NOMO-1 treated with DMSO at 0.1 percent for 48 hours (cell line): ENCODE measurements around the gene PLA2G12A.

Experiments
- DNase-seq: peaks from one replicate; lab custom pipeline; 2025; ENCODE audit not compliant: unreplicated experiment; lab: John Stamatoyannopoulos, UW

Gene PLA2G12A

DNA sequence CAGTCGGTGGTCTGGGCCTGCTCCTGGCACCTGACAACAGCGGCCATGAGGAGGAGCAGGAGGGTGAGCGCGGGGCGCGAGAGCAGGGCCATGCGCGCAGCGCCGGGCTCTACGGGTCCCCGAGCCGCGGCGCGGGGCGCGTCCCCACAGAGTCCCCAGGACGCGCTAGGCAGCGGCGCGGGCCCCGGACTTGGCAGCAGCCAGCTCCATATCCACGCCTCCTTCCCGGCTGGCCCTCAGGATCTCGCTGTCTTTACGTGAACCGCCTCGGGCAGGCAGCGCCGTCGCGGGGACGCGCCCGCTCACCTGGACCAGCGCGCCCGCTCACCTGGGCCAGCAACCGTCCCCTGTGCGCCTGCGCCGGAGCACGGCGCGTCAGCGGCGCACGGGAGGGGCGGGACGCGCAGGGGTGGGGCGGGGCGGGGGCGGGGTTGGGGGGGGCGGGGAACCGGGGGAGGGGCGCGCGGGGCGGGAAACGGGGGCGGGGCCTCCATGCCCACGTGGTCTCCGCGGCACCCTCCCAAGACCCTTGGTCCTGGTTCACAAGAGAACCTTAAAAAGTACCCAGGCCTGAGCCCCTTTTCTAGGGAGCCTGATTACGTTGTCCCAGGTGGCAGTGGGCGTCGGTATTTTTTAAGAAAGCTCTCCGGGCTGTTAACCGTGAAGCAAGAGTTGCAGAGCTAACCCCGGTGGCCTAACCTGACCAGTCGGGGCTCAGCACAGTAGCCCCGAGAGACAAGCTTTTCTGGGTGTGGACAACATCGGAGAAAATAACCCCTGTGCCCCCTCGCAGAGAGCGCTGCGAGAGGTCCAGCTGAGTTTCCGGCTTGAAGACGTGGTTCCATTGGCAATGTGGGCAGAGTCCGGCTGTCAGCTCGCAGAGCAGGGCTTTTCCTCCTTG, at the start of gene PLA2G12A:
PLA2G12A (minus strand) TSS at position 353 of the 901 bp plus-strand sequence; CDS start at position 92, 261 bp downstream.
- peak; percentile 64 for DNase-seq

DNA sequence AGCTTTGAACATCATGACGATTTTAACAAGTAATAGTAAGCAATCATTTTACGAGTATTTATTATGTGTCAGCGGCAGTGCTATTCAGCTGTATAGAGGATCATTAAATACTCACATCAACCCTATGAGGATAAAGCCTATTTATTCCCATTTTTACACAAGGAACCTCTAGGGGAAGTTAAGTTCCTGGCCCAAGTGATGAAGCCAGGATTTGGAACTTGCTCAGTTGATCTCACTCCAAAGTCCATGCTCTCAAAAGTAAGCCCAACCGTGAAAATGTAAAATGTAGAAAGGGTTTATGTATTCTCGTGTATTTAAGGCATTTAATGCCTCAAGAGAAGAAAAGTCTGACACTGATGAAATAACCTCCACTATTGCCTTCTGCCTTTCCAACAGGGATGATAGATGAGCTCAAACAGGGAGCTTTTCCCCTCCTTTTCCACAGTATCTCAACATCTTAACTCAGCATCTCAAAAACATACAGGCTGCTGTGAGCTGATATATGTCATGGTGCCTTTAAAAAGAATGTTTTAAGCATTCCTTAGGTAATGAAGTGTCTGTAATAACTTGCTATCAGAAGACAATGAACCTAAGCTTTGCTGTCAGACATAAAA, 35.0 kb upstream of the PLA2G12A start:
- DNase-seq = no peak

DNA sequence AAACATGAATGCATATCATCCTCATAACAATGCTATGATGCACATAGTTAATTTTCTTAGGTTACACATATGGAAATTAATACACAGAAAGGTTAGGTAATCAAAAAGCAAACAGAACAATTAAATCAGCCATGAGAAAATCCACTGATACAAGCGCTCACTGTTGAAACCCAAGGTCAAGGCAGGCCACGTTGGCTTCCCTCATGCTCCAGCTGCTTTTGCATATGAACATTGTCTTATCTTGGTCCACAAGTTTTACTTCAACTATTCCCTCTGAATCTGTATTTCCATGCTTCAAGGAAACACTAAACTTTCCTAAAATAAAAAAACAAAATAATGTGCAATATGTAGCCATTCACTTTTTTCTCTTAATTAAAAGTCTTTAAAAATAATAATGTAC, 34.5 kb upstream of the PLA2G12A start:
- no peak for DNase-seq

DNA sequence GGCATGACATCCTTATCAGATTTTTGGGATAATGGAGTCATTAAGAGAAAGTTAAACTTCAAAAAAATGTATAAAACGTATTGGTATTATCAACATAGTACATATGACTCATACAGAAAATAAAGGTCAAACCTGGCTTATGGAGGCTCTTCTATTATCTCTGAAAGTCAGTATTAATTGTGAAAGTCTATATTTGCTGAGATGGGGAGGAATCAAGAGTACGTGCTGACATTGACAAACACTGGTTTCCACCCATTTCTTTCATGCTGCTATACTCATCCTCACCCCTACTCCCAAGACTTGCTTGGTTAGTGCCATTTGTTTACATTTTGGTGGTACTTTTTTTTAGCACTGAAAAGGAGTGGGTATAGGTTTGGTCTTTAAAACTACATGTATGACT, 30.8 kb upstream of the PLA2G12A start:
- no peak for DNase-seq

DNA sequence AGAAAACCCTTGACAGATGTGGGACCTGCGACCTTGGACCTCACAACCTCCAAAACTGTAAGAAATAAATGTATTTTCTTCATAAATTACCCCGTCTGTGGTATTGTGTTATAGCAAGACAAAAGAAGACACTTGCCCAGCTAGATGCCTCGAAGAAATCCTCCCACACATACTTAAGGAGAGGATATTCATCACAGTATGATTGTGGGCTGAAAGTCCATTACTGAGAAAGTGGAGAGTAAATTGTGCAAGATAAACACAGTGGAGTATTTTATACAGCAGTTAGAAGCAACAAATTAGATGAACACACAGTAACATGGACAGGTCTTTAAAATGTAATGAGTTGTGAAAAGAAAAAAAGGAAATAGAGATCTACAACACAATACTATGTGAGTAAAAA, 25.8 kb upstream of the PLA2G12A start:
- no peak for DNase-seq

DNA sequence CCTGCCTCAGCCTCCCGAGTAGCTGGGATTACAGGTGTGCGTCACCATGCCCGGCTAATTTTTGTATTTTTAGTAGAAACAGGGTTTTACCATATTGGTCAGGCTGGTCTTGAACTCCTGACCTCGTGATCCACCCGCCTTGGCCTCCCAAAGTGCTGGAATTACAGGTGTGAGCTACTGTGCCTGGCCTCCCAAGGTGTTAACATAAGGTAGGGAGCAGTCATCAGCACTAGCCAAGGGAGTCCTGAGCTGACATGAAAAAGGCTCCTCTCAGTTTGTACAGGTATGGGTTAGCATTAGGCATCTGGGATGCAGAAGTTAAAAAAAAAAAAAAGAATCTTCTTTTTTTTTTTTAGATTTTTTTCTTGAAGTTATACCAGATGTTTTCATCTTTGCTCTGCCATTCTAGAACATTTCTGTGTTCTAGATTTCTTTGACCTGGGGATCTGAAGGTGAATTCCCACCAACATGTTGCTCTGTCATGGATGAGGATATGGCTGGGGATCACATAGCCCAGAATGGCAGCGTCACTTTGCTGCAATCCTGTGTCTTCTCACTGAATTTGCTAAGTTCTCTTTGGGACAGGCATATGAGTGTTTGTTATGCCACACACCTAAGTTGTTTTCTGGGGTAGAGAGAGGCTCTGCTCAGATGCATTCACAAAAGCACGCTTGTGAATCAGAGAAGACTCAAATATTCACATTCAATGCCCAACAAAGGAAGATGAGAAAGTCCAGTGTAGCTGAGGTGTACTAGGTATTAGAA, 24.4 kb upstream of the PLA2G12A start:
- DNase-seq = peak; percentile 52

DNA sequence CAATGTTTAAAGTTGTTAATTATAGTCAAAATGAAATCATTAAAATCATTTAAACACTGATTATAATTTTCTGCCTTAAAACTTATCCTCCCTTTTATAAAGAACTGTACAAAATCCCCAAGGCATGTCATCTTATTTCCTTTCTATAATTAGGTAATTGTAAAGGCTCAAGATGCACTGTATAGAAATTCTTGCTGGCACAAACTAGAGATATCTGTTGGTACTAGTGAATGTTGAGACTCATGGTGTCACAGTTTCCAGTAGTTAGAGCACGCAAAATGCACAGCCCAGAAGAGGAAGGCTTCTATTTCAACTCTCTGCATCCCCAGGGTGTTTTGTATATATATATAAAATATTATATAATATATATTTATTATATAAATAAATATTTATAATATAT, 22.7 kb upstream of the PLA2G12A start:
- DNase-seq = peak; percentile 50

DNA sequence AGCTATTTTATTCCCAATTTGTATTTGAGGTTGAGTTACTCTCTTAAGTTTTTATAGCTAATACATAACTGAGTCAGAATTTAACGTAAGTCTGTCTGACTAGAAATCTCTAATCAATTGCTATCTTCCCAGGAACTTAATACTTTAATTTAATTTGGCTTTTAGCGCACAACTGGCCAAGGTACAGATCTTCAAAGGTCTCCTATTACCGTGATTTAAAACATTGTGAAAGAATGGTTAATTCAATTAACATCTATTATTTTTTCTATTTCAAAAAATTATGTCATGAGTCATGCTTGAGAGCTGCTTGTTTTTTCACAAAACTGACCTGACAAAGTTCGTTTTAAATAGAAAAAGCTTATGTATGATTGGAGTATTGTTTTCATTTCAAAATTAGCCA, 22.0 kb upstream of the PLA2G12A start:
- no peak for DNase-seq

DNA sequence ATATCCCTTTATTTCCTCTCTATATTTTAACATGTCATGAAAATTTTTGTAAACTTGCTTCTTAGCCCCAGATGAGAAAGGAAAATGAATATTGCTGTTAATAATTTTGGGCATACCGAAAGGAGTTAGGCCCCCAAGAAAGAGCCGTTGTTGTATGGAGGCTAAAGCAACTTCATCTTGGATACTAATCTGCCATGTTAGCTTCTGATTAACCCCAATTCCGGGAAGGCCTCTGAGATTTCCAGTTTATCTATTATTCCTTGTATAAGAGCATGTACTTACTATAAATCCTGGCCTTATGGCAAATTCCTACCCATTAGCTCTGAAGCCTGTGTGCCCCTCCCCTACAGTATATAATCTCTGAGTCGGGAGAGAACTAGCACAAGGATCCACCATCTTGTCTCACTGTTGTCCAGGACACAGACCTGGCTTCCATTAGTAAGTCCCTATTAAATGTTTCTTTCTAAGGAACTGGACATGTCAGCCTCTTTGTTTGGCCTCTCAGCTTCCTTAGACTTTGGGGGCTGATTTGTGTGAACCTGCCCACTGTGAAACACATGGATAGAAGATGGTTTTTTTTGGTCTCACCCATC, 20.9 kb upstream of the PLA2G12A start:
- DNase-seq = no peak

DNA sequence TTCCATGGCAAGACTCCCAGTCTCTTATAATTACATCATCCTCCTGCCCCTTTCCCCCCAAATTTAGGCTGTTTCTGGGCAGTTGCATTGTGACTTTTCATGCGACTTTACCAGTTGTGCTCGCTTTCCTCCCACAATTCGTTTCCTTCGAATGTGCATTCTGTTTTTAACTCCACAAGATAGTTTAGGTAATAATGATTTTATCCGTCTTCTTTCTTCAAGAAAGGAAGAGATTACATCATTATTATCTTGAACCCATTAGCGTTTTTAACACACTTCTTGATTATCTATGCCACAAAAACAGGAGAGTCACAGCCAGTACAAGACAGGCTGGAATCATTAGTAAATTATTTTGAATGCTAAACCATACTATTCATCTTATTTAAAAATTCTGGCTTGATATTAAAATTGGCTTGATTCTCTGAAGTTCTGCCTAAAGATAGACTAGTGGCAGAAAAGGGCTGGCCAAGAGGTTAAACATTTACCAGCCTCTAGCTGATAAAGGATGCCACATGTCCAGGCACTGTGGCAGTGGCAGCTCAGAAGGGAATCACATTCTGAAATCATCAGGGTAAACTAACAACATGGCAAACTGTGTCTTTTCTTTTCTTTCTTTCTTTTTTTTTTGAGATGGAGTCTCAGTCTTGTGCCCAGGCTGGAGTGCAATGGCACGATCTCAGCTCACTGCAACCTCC, 19.7 kb upstream of the PLA2G12A start:
- no peak for DNase-seq

DNA sequence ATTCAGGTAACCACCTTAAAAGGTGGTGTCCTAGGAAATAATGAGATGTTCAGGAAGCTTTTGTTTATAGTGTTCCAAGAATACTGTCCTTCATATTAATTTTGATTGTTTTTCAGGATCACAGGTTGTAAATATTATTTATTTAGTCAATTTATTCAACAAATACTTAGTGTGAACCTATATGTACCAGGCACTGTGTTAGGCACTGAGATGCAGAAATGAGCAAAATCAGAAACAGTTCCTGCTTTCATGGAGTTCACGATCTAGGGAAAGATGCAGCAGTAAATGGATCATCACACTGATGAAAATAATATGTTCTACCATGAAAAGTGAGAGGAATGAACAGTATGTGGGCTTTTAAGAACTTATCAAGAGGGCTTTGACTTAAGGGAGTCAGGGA, 18.2 kb upstream of the PLA2G12A start:
- DNase-seq = no peak

DNA sequence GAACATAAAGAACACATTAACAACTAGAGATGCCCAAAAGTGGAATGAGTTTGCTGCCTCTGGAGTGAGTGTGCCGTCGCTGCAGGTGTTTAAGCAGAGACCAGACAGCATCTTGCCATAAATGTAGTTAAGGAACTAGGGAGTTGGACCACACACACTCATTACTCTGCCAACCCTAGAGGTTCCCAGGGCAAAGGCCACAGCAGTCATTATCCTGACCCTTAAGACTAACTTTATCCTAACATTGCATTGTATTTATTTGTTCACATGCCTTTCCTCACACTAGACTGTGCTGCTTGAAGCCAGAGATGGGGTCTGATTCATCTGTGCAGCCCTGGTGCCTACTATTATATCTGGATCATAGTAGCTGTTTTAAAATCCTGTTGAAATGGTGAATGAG, 16.9 kb upstream of the PLA2G12A start:
- DNase-seq = no peak

DNA sequence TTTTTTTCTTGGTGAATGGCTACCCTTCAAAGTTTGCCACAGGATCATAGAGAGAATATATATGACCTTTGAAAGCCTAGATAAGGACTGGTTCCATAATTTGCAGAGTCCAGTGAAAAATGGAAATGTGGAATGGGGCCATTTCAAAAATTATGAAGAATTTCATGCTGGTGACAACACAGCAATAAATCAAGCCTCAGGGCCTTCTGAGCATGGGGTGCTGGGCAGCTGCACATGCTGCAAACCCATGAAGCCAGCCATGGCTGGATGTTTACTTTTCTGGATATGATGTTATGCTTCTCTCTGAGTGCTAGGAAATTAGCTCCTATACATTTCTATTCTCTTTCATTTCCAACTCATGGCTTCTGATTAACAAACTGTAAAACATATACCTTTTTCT, 16.0 kb upstream of the PLA2G12A start:
- DNase-seq = no peak

DNA sequence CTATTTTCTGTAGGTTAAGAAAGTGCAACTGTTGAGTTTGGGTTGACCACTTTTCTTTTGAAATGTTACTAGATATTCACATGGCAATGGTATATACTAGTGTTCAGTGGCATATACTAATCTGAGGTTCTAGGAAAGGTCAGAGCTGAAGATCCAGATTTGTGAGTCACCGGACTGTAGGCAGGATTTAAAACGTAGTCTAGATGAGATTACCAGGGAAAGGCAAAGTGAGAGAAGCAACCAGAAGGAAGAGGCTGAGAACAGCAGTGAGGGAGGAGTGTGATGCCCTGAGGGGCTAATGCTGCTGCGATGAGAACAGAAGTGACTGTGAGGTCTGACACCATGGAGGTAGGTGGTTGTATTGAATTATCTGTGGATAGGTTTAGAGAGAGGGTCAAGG, 9.7 kb upstream of the PLA2G12A start:
- no peak for DNase-seq

DNA sequence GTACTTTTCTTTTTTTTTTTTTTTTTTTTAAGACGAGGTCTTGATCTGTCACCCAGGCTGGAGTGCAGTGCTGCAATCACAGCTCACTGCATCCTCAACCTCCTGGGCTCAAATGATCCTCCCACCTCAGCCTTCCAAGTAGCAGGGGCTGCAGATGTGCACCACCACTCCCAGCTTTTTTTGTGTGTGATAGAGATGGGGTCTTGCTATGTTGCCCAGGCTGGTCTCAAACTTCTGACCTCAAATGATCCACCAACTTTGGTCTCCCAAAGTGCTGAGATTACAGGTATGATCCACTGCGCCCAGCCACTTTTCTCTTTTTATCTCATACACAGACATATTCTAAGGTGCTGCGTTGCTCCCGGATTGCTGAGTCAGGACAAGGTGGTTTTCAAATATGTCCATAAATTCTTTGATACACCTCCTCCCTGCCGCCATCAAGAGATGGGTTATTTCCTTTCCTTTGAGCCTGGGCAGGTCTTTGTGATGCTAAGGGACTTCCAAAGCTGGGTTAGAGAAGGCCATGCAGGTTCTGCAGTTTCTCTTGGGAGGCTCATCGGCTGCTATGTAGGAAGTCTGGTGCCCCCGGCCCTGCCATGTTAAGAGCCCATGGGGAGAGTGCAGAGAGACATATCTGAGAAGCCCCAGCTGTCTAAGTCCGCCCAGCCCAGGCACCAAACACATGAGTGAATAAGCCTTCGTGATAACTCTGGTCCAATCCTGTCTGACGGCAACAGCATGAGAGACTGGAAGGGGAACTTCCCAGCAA, 8.4 kb upstream of the PLA2G12A start:
- DNase-seq = no peak

DNA sequence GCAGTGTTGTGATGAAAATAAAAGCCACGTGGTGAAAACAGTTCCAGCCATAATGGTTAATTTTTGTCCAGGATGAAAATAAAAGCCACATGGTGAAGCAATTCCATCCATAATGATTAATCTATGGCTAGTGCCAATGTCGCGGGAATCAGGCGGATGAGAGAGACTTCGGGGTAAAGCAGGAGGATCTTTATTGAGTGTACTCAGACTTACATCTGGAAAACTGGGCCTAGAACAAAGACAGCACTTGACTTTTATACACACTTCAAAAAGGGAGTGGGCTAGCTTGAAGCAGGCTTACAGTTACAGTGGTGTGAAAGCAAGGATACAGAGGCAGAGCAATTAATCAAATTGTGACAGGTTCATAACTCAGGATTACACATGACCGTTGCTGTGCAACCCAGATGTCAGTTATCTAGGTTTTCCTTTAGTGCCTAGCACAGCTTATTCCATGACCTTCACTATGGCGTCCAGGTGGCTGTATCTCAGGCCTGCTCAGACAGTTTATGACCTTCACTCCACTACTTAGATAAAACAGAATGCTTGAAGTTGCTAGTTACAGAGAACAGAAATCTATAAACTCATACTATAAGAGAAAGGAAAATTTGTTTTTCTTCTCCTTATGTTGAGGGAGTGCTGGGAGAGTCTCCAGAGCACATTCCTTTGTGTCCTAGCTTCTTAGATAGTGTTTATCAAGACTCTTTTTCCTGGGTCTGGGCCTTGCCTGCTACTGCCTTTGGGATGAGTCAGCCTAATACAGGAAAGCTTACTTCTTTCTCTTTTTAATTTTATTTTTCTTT, 5.9 kb upstream of the PLA2G12A start:
- DNase-seq = no peak

DNA sequence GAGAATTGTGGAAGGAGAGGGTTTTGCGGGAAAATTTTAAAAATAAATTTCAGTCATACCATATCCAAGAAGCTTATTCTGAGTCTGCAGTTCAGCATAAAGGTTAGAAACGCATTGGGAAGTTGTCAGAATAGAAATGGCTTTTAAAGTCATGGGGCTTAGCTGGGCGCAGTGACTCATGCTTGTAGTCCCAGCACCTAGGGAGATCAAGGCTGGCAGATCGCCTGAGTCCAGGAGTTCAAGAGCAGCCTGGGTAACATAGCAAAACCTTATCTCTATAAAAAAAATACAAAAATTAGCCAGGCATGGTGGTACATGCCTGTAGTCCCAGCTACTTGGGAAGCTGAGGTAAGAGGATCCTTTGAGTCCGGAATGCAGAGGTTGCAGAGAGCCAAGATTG, 3.9 kb upstream of the PLA2G12A start:
- no peak for DNase-seq

DNA sequence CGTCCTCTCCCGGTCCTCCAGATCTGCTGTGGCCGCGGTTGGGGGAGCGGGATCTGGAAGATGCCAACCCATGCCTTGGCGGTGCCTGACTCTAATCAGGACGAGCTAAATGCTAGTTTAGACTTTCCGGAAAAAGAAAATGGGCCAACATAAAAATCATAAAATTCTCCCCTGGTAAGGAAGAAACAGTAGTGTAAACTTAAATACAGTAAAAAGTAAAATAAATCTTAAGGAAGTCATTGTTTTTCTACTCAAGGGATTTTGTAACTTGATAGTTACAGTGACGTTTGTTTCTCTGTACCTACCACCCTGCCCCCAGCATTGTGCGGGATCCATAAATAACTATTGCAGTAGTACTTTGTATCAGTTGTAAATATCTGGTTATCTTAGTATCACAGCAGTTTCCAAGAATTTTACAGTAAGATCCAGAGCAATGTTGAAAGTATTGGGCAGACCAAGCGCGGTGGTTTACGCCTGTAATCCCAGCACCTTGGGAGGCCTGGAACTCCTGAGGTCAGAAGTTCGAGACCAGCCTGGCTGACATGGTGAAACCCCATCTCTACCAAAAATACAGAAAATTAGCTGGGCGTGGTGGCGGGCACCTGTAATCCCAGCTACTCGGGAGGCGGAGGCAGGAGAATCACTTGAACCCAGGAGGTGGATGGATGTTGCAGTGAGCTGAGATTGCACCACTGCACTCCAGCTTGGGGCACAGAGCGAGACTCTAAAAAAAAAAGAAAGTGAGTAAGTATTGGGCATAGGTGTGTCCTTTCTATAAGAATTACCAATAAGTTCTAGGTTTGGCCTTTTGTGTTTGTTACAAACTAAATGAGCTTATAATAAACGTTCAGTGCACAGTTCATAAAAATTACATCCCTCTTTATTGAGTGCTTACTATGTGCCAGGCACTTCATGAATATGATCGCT, 1.0 kb upstream of the PLA2G12A start:
- DNase-seq = no peak
